ENCODE measurements around the gene XYLT1.

Gene XYLT1

DNA sequence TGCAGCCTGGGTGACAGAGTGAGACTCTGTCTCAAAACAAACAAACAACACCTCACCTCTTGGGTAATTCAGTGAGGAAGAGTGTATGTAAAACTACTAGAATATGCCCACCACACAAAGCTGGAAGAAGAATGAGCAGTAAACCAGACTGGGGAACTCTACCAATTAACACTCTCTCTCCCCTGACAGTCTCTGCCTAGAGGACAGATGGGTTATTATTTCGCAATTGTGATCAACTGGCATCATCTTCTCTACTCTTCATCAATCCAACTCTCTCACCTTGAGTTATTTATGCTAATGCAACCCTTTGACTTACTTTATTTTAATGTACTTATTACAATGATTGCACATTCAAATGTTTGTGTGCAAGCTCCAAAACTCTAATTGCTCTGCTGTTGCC is 205.6 kb downstream of the XYLT1 start:
- no peak overlapping the region for H3K4me3 ChIP-seq (ENCODE audit: low read depth, low read length)
- TF ChIP-seq, protein P1, sequence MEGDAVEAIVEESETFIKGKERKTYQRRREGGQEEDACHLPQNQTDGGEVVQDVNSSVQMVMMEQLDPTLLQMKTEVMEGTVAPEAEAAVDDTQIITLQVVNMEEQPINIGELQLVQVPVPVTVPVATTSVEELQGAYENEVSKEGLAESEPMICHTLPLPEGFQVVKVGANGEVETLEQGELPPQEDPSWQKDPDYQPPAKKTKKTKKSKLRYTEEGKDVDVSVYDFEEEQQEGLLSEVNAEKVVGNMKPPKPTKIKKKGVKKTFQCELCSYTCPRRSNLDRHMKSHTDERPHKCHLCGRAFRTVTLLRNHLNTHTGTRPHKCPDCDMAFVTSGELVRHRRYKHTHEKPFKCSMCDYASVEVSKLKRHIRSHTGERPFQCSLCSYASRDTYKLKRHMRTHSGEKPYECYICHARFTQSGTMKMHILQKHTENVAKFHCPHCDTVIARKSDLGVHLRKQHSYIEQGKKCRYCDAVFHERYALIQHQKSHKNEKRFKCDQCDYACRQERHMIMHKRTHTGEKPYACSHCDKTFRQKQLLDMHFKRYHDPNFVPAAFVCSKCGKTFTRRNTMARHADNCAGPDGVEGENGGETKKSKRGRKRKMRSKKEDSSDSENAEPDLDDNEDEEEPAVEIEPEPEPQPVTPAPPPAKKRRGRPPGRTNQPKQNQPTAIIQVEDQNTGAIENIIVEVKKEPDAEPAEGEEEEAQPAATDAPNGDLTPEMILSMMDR (IDR thresholded peaks at IDR 0.05; ENCODE audit: borderline replicate concordance, insufficient read depth, low read depth, low read length), result no peak

DNA sequence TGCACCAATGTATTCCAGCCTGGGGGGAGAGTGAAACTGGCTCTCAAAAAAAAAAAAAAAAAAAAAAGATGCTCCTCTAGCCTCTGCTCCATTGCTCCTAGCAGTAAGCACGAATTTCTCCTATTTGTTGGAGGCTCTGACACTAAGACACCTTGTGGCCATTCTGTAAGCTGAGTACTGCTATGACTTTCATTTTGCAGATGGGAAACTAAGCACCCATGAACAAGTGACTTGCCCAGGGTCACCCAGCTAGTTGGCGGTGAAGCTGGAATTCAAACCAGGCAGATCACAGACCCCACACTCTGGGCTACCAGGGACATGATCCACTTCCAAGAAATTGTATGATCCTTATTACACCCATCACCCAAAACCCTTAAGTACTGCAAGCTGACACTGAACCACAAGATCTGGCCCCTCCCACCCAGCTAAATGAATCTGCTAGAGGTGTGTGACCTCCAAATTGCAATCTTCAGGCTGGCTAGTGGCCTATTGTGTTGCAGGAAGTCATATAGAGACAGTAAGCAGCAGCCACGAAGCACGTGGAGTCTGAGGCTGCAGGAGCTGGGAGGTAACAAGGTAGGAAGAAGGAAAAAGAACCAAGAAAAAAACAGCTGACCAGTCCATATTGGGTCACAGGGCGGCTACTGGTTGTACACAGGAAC is 209.4 kb downstream of the XYLT1 start:
- H3K4me3 ChIP-seq (ENCODE audit: low read depth, low read length), result no peak overlapping the region
- TF ChIP-seq, protein P1 (IDR thresholded peaks at IDR 0.05; ENCODE audit: borderline replicate concordance, insufficient read depth, low read depth, low read length), result peak; percentile 30; the same call in 1 of the 2 replicates

DNA sequence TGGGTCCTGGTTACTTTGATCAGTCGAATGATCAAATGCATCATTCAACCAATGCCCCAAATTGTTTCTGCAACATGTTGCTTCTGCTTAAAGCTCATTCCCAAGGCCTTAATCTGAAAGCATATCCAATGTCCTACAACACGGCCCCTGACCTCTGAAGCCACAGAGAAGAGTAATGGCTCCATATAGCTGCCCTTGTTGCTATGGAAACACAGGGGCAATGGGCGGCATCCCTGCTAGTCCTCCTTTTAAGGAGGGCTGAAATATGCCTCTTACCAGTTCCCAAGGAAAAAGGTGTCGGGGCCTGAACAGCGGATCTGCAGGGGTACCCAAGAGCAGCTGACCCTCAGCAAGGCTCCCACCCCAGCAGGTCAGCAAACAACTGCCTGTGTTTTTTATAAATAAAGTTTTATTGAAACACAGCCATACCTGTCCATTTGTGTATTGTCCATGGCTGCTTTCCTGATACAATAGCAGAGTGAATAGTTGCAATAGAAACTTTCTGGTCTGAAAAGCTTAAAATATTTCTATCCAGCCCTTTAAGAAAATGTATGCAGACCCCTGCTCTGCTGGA is 210.4 kb downstream of the XYLT1 start:
- no peak overlapping the region for H3K4me3 ChIP-seq (ENCODE audit: low read depth, low read length)
- TF ChIP-seq, protein P1 (IDR thresholded peaks at IDR 0.05; ENCODE audit: borderline replicate concordance, insufficient read depth, low read depth, low read length), result no peak

DNA sequence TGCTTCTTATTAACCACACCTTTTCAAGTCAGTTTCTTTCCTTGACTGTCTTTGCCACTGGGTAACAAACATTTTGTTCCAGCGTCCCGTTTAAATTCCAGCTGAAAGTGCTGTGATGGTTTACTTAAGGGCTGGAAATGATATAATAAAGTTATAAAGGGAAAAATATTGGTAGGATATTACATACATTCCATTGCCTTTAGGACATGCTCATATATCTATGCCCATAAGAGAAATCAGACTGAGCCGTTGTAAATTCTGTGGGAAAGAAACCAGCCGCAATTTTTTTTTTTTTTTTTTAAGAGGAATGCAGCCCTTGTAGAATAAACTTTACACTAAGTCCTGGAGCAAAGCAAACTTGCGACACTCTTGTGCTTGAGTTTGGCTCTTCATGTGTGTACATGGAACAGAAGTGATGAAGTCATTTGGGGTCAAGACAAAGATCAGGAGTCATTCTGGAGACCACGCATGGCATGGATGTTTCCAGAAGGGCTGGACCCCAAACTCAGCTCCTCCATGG is 210.9 kb downstream of the XYLT1 start:
- TF ChIP-seq, protein P1 (IDR thresholded peaks at IDR 0.05; ENCODE audit: borderline replicate concordance, insufficient read depth, low read depth, low read length), result no peak
- no peak overlapping the region for H3K4me3 ChIP-seq (ENCODE audit: low read depth, low read length)

DNA sequence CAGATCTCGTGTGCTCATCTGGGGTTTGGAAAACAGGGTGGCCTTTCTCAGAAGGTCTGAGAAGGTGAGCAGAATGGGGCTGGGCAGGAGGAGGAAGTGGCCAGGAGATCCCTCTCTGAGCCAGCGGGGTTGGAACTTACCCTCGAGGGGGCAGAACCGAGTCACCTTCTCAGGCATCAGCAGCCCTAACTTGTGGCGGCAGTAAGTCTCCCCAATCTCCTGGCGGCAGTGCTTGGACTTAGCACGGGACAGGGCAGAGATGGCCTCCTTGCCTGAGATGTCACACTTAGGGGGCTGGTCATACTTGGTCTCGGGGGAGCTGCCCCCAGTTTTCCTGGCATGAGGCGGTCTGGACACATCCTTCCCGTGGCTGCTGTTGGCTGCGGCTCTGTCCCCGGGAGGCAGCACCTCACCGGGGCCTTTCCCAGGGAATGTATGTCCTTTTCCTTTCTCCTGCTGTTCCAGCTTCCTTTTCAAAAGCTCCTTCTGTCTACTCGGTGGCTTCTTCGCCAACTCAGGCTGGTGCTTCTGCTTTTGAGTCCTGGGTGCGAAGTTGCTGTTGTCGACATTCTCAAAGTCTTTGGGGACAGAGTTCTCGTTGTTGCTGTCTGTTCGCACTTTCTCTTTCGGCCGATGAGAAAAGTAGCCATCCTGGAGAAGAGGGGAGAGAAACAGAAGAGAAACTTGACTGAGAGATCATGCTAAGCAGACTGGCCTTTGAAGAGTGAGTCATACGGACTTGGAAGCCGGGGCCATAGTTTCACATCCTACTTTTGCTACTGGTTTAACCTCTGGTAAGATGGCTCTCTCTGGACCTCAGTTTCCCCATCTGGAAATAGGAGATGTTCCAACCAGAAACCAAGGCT is 211.7 kb downstream of the XYLT1 start:
- peak overlapping the region; percentile 48 for H3K4me3 ChIP-seq (ENCODE audit: low read depth, low read length)
- TF ChIP-seq, protein P1 (IDR thresholded peaks at IDR 0.05; ENCODE audit: borderline replicate concordance, insufficient read depth, low read depth, low read length), result peak; percentile 71

DNA sequence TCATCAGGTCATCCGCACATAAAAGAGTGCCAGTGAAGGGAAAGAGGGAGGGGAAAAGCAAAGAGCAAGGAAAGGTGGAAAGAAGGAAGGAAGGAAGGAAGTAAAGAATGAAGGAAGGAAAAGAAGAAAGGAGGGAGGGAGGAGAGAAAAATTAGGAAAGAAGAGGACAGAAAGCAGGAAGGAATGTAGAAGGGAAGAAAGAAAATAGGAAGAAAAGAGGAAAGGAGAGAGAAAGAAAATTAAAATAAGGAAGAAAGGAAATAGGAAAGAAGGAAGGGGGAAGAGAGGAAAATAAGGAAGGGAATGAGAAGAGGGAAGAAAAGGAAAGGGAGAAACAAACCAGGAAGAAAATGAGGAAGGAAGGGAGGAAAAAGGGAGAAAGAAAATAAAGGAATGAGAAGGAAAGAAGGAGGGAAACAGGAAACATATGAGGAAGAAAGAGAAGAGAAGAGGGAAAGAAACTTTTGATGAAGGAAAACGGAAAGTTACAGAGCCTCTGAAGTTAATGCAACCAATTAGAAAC is 212.6 kb downstream of the XYLT1 start:
- no peak overlapping the region for H3K4me3 ChIP-seq (ENCODE audit: low read depth, low read length)
- TF ChIP-seq, protein P1 (IDR thresholded peaks at IDR 0.05; ENCODE audit: borderline replicate concordance, insufficient read depth, low read depth, low read length), result no peak

Data from GM12875 (cell line).